GM23338 (cell line): ENCODE data around the gene IL17A. TPM values are rescaled to one million over a fixed set of nuclear protein-coding genes. Genes with fewer than 3 reads are reported as not detected.

ENCODE experiments used
- ATAC-seq: fragments of 200-7000 bp; cut with Tn5 transposase; 3 replicates; pipeline ENCODE4 v1.9.1; 2020
- DNase-seq: peaks from one replicate; pipeline ENCODE4 v3.0.0-alpha.2; 2015; ENCODE audit warnings: low spot score
- H2AFZ ChIP-seq: fragments of 200-600 bp; sonication (generic); 2 replicates; pipeline ENCODE4 v1.8.0; 2016; ENCODE audit warnings: antibody characterized with exemption, mild to moderate bottlenecking, moderate library complexity
- H3F3A ChIP-seq: fragments of 200-600 bp; sonication (generic); replicated peaks from 2 replicates; pipeline ENCODE4 v1.8.0; 2017; ENCODE audit warnings: antibody characterized with exemption, mixed run types, low read depth
- H3K27ac ChIP-seq: fragments of 200-600 bp; sonication (generic); 2 replicates; pipeline ENCODE4 v1.6.1; 2016; ENCODE audit warnings: low read depth
- H3K27me3 ChIP-seq: fragments of 200-600 bp; sonication (generic); 2 replicates; pipeline ENCODE4 v1.8.0; 2016; ENCODE audit warnings: mild to moderate bottlenecking, mixed run types, moderate library complexity; ENCODE audit not compliant: insufficient read depth
- H3K36me3 ChIP-seq: fragments of 200-600 bp; sonication (generic); 2 replicates; pipeline ENCODE4 v1.8.0; 2016; ENCODE audit warnings: mild to moderate bottlenecking; ENCODE audit not compliant: insufficient read depth
- H3K4me1 ChIP-seq: fragments of 200-600 bp; sonication (generic); 2 replicates; pipeline ENCODE4 v1.8.0; 2016; ENCODE audit warnings: mild to moderate bottlenecking, moderate library complexity; ENCODE audit not compliant: insufficient read depth
- H3K4me2 ChIP-seq: fragments of 200-600 bp; sonication (generic); 2 replicates; pipeline ENCODE4 v1.7.1; 2017; ENCODE audit warnings: mixed run types
- H3K4me3 ChIP-seq: fragments of 200-600 bp; sonication (generic); 2 replicates; pipeline ENCODE4 v1.6.1; 2016; ENCODE audit warnings: mixed run types
- H3K79me2 ChIP-seq: fragments of 200-600 bp; sonication (generic); replicated peaks from 2 replicates; pipeline ENCODE4 v1.8.0; 2017; ENCODE audit warnings: mild to moderate bottlenecking; ENCODE audit not compliant: insufficient read depth
- H3K9me2 ChIP-seq: fragments of 200-600 bp; sonication (generic); 2 replicates; pipeline ENCODE4 v1.8.0; 2017; ENCODE audit not compliant: insufficient read depth
- H4K20me1 ChIP-seq: fragments of 200-600 bp; sonication (generic); replicated peaks from 2 replicates; pipeline ENCODE4 v1.8.0; 2017; ENCODE audit warnings: mild to moderate bottlenecking; ENCODE audit not compliant: insufficient read depth
- H3K27ac Mint-ChIP-seq: 2 replicates; pipeline ENCODE4 v1.8.0; 2020; ENCODE audit warnings: inconsistent platforms, mild to moderate bottlenecking, moderate library complexity, mixed read lengths
- H3K27me3 Mint-ChIP-seq: 3 replicates; pipeline ENCODE4 v1.8.0; 2022; ENCODE audit warnings: low read depth, mild to moderate bottlenecking, moderate library complexity, mixed read lengths, inconsistent platforms; ENCODE audit not compliant: insufficient read depth, poor library complexity
- H3K36me3 Mint-ChIP-seq: 3 replicates; pipeline ENCODE4 v1.8.0; 2021; ENCODE audit warnings: low read depth, mild to moderate bottlenecking, inconsistent platforms, moderate library complexity, mixed read lengths
- H3K4me1 Mint-ChIP-seq: 3 replicates; pipeline ENCODE4 v1.8.0; 2020; ENCODE audit warnings: mild to moderate bottlenecking, inconsistent platforms, mixed read lengths
- H3K4me3 Mint-ChIP-seq: 3 replicates; pipeline ENCODE4 v1.8.0; 2021; ENCODE audit warnings: moderate library complexity, mild to moderate bottlenecking, inconsistent platforms, mixed read lengths
- H3K9me3 Mint-ChIP-seq: 3 replicates; pipeline ENCODE4 v1.8.0; 2020; ENCODE audit warnings: moderate library complexity, mild to moderate bottlenecking, inconsistent platforms, mixed read lengths
- CREB1 ChIP-seq: fragments of 250-450 bp; sonication (Bioruptor Pico); IDR thresholded peaks from 2 replicates; pipeline ENCODE4 v1.5.0; 2020; ENCODE audit warnings: low read depth, mild to moderate bottlenecking, moderate library complexity
- EZH2 ChIP-seq: fragments of 200-600 bp; sonication (generic); IDR thresholded peaks from one replicate; pipeline ENCODE4 v1.8.0; 2017; ENCODE audit warnings: antibody characterized with exemption, mild to moderate bottlenecking, low read depth; ENCODE audit not compliant: unreplicated experiment
- EZH2phosphoT487 ChIP-seq: fragments of 200-600 bp; sonication (generic); IDR thresholded peaks from one replicate; pipeline ENCODE4 v1.8.1; 2018; ENCODE audit warnings: antibody characterized with exemption; ENCODE audit not compliant: unreplicated experiment
- JUNB ChIP-seq: IDR thresholded peaks from one replicate; pipeline ENCODE4 v1.6.1; 2016; ENCODE audit warnings: antibody characterized with exemption; ENCODE audit not compliant: unreplicated experiment
- NANOG ChIP-seq: IDR thresholded peaks from 2 replicates; pipeline ENCODE4 v1.6.1; 2016; ENCODE audit warnings: antibody characterized with exemption, borderline replicate concordance
- POLR2AphosphoS5 ChIP-seq: IDR thresholded peaks from 2 replicates; pipeline ENCODE4 v1.6.1; 2016; ENCODE audit warnings: antibody characterized with exemption, low read depth
- STAT1 ChIP-seq: IDR thresholded peaks from one replicate; pipeline ENCODE4 v1.6.1; 2016; ENCODE audit warnings: antibody characterized with exemption; ENCODE audit not compliant: unreplicated experiment
- ZNF114 ChIP-seq: fragments of 250-450 bp; sonication (Bioruptor Pico); IDR thresholded peaks from 2 replicates; pipeline ENCODE4 v1.5.0; 2020; ENCODE audit warnings: mild to moderate bottlenecking, moderate library complexity
- ZNF331 ChIP-seq: fragments of 250-450 bp; sonication (Bioruptor Pico); IDR thresholded peaks from 2 replicates; pipeline ENCODE4 v1.5.0; 2020; ENCODE audit warnings: low read depth, mild to moderate bottlenecking, moderate library complexity
- long read RNA-seq: library from polyadenylated mRNA; unstranded; transcript quantifications from one replicate; pipeline ENCODE4 v2.0.0, GENCODE V29; 2020; ENCODE audit not compliant: unreplicated experiment
- polyA plus RNA-seq: library from polyadenylated mRNA; unstranded; fragments of >200 nt; fragmentation: Nextera tagmentation; extraction: Ambion mirVana; gene quantifications from 2 replicates; pipeline ENCODE4 v1.2.1, GENCODE V29; 2016
- total RNA-seq: library from RNA; depleted of rRNA; stranded (reverse); fragments of >200 nt; shearing (Covaris generic); gene quantifications from 2 replicates; pipeline ENCODE4 v1.2.3, GENCODE V29; 2014; rRNA removed
- TF ChIP-seq, protein P1 (sequence below): fragments of 250-450 bp; sonication (Bioruptor Pico); IDR thresholded peaks from 2 replicates; pipeline ENCODE4 v1.5.0; 2020; ENCODE audit warnings: mild to moderate bottlenecking, moderate library complexity
- TF ChIP-seq, protein P2 (sequence below), 2 experiments: fragments of 200-600 bp in 1 of 2; sonication (generic) in 1 of 2; conservative IDR thresholded peaks; 2 replicates each; pipeline versions ENCODE4 v1.5.1 to v1.6.1; 2016 to 2017; ENCODE audit warnings: antibody characterized with exemption in 2 of 2, low read depth in 2 of 2, mild to moderate bottlenecking in 2 of 2, moderate library complexity in 1 of 2
- TF ChIP-seq, protein P3 (sequence below): IDR thresholded peaks from 2 replicates; pipeline ENCODE4 v1.6.1; 2016; ENCODE audit warnings: antibody characterized with exemption
- TF ChIP-seq, protein P4 (sequence below): IDR thresholded peaks from one replicate; pipeline ENCODE4 v1.6.1; 2018; ENCODE audit warnings: antibody characterized with exemption; ENCODE audit not compliant: unreplicated experiment

IL17A gene
- total RNA-seq (not detected in 2 replicates), polyA plus RNA-seq (not detected in 2 replicates)
- long read RNA-seq, result 0 reads

DNA sequence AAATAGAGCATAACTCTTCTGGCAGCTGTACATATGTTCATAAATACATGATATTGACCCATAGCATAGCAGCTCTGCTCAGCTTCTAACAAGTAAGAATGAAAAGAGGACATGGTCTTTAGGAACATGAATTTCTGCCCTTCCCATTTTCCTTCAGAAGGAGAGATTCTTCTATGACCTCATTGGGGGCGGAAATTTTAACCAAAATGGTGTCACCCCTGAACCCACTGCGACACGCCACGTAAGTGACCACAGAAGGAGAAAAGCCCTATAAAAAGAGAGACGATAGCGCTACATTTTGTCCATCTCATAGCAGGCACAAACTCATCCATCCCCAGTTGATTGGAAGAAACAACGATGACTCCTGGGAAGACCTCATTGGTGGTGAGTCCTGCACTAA, at the start of gene IL17A:
IL17A (plus strand) TSS at position 301 of the 400 bp plus-strand sequence; CDS start at position 358, 57 bp downstream.
- Mint-ChIP-seq H3K27ac (no peak within 1 kb of the TSS), H3K4me3 (no peak within 1 kb of the TSS), H3K27me3 (peaks cover 9% of the 10 kb centered on the region), H3K36me3 (peaks cover 2% of the 10 kb centered on the region; the same call in 2 of the 3 replicates), H3K9me3 (no peaks in the 10 kb centered on the region), H3K4me1 (peaks cover 24% of the 10 kb centered on the region)
- H2AFZ ChIP-seq, result no peak within 1 kb of the TSS
- no peak within 1 kb of the TSS for H3K4me3 ChIP-seq
- no peaks in the 10 kb centered on the region for H3K36me3 ChIP-seq
- no peaks in the 10 kb centered on the region for H4K20me1 ChIP-seq
- peaks cover 11% of the 10 kb centered on the region; the same call in 1 of the 2 replicates for H3K9me2 ChIP-seq
- H3F3A ChIP-seq, result no peaks in the 10 kb centered on the region
- TF ChIP-seq, protein P1, sequence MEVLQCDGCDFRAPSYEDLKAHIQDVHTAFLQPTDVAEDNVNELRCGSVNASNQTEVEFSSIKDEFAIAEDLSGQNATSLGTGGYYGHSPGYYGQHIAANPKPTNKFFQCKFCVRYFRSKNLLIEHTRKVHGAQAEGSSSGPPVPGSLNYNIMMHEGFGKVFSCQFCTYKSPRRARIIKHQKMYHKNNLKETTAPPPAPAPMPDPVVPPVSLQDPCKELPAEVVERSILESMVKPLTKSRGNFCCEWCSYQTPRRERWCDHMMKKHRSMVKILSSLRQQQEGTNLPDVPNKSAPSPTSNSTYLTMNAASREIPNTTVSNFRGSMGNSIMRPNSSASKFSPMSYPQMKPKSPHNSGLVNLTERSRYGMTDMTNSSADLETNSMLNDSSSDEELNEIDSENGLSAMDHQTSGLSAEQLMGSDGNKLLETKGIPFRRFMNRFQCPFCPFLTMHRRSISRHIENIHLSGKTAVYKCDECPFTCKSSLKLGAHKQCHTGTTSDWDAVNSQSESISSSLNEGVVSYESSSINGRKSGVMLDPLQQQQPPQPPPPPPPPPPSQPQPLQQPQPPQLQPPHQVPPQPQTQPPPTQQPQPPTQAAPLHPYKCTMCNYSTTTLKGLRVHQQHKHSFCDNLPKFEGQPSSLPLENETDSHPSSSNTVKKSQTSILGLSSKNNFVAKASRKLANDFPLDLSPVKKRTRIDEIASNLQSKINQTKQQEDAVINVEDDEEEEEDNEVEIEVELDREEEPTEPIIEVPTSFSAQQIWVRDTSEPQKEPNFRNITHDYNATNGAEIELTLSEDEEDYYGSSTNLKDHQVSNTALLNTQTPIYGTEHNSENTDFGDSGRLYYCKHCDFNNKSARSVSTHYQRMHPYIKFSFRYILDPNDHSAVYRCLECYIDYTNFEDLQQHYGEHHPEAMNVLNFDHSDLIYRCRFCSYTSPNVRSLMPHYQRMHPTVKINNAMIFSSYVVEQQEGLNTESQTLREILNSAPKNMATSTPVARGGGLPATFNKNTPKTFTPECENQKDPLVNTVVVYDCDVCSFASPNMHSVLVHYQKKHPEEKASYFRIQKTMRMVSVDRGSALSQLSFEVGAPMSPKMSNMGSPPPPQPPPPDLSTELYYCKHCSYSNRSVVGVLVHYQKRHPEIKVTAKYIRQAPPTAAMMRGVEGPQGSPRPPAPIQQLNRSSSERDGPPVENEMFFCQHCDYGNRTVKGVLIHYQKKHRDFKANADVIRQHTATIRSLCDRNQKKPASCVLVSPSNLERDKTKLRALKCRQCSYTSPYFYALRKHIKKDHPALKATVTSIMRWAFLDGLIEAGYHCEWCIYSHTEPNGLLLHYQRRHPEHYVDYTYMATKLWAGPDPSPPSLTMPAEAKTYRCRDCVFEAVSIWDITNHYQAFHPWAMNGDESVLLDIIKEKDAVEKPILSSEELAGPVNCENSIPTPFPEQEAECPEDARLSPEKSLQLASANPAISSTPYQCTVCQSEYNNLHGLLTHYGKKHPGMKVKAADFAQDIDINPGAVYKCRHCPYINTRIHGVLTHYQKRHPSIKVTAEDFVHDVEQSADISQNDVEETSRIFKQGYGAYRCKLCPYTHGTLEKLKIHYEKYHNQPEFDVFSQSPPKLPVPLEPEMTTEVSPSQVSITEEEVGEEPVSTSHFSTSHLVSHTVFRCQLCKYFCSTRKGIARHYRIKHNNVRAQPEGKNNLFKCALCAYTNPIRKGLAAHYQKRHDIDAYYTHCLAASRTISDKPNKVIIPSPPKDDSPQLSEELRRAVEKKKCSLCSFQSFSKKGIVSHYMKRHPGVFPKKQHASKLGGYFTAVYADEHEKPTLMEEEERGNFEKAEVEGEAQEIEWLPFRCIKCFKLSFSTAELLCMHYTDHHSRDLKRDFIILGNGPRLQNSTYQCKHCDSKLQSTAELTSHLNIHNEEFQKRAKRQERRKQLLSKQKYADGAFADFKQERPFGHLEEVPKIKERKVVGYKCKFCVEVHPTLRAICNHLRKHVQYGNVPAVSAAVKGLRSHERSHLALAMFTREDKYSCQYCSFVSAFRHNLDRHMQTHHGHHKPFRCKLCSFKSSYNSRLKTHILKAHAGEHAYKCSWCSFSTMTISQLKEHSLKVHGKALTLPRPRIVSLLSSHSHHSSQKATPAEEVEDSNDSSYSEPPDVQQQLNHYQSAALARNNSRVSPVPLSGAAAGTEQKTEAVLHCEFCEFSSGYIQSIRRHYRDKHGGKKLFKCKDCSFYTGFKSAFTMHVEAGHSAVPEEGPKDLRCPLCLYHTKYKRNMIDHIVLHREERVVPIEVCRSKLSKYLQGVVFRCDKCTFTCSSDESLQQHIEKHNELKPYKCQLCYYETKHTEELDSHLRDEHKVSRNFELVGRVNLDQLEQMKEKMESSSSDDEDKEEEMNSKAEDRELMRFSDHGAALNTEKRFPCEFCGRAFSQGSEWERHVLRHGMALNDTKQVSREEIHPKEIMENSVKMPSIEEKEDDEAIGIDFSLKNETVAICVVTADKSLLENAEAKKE (CRISPR knock-in tag), result no peak
- TF ChIP-seq CREB1 (no peak), EZH2phosphoT487 (no peak), ZNF331 (CRISPR knock-in tag) (no peak), POLR2AphosphoS5 (no peak), JUNB (no peak), STAT1 (no peak), EZH2 (no peak), ZNF114 (CRISPR knock-in tag) (no peak), NANOG (no peak)
- TF ChIP-seq, protein P2, sequence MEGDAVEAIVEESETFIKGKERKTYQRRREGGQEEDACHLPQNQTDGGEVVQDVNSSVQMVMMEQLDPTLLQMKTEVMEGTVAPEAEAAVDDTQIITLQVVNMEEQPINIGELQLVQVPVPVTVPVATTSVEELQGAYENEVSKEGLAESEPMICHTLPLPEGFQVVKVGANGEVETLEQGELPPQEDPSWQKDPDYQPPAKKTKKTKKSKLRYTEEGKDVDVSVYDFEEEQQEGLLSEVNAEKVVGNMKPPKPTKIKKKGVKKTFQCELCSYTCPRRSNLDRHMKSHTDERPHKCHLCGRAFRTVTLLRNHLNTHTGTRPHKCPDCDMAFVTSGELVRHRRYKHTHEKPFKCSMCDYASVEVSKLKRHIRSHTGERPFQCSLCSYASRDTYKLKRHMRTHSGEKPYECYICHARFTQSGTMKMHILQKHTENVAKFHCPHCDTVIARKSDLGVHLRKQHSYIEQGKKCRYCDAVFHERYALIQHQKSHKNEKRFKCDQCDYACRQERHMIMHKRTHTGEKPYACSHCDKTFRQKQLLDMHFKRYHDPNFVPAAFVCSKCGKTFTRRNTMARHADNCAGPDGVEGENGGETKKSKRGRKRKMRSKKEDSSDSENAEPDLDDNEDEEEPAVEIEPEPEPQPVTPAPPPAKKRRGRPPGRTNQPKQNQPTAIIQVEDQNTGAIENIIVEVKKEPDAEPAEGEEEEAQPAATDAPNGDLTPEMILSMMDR (conservative IDR thresholded peaks at IDR 0.05; ENCODE audit: low read depth in 2 of 2), result no peak
- TF ChIP-seq, protein P3, sequence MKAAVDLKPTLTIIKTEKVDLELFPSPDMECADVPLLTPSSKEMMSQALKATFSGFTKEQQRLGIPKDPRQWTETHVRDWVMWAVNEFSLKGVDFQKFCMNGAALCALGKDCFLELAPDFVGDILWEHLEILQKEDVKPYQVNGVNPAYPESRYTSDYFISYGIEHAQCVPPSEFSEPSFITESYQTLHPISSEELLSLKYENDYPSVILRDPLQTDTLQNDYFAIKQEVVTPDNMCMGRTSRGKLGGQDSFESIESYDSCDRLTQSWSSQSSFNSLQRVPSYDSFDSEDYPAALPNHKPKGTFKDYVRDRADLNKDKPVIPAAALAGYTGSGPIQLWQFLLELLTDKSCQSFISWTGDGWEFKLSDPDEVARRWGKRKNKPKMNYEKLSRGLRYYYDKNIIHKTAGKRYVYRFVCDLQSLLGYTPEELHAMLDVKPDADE, result no peak
- TF ChIP-seq, protein P4, sequence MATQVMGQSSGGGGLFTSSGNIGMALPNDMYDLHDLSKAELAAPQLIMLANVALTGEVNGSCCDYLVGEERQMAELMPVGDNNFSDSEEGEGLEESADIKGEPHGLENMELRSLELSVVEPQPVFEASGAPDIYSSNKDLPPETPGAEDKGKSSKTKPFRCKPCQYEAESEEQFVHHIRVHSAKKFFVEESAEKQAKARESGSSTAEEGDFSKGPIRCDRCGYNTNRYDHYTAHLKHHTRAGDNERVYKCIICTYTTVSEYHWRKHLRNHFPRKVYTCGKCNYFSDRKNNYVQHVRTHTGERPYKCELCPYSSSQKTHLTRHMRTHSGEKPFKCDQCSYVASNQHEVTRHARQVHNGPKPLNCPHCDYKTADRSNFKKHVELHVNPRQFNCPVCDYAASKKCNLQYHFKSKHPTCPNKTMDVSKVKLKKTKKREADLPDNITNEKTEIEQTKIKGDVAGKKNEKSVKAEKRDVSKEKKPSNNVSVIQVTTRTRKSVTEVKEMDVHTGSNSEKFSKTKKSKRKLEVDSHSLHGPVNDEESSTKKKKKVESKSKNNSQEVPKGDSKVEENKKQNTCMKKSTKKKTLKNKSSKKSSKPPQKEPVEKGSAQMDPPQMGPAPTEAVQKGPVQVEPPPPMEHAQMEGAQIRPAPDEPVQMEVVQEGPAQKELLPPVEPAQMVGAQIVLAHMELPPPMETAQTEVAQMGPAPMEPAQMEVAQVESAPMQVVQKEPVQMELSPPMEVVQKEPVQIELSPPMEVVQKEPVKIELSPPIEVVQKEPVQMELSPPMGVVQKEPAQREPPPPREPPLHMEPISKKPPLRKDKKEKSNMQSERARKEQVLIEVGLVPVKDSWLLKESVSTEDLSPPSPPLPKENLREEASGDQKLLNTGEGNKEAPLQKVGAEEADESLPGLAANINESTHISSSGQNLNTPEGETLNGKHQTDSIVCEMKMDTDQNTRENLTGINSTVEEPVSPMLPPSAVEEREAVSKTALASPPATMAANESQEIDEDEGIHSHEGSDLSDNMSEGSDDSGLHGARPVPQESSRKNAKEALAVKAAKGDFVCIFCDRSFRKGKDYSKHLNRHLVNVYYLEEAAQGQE, result no peak
- H3K4me2 ChIP-seq, result no peak within 1 kb of the TSS
- 0 out of 2 replicates have a peak, but pooled peaks cover 4% of the 10 kb centered on the region for H3K4me1 ChIP-seq
- no peaks in the 10 kb centered on the region for H3K79me2 ChIP-seq
- ATAC-seq (no peak), DNase-seq (no peak)
- H3K27ac ChIP-seq, result no peak within 1 kb of the TSS
- no peaks in the 10 kb centered on the region for H3K27me3 ChIP-seq
